Fibroblast of skin of right biceps (primary cell): ENCODE results near the gene CTNNA3.
"Not testable (repeated sequence)": the region's sequence is repeated elsewhere in the genome, so short reads cannot be mapped to it uniquely, and the experiment has no call there.

Experiments used
- DNase-seq: peaks from one replicate; pipeline ENCODE4 v3.0.0-alpha.2; 2013

The CTNNA3 gene

GRCh38 chr10:67492317-67493019 lies 203.5 kb downstream of the CTNNA3 start:
- no peak for DNase-seq

DNA sequence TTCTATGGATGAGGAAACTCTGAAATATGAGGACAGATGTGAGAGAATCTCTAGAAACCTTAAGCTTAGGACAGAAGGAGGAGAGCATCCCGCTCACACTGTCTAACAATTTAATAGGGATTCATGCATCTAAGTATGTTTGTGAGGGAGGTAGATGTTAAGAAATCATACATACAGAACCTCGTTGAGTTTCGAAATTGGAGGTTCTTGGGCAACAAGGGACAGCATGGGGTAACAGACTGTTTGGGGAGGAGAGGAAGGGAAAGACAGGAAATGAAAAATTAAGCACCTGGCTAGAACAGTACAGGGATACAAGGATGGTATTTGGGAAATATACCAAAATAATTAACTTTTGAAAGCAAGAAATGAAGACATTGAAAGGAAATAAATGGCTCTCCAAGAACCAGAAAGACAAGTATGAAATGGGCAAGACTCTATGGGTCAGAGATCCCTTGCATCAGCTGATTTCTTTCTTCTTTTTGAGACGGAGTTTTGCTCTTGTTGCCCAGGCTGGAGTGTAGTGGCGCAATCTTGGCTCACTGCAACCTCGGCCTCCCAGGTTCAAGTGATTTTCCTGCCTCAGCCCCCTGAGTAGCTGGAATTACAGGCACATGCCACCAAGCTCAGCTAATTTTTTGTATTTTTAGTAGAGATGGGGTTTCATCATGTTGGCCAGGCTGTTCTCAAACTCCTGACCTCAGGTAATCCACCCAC lies 207.9 kb downstream of the CTNNA3 start:
- no peak for DNase-seq

- no peak for DNase-seq
These were observed 208.8 kb downstream of the CTNNA3 start for GRCh38 chr10:67487199-67487598.

DNA sequence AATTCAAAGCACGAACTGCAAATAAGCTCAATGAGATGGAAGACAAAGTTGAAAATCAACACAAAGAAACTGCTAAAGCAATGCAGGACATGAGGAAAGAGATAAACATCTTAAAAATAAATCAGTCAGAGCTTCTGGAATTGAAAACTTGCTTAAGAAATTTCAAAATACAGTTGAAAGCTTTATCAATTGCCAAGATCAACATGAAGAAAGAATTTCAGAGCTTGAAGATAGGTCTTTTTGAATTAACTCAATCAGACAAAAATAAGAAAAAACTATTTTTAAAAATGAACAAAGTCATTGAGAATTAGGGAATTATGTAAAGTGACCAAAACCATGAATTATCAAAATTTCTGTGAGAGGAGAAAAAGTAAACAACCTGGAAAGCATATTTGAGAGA lies 218.1 kb downstream of the CTNNA3 start:
- DNase-seq: no peak

DNA sequence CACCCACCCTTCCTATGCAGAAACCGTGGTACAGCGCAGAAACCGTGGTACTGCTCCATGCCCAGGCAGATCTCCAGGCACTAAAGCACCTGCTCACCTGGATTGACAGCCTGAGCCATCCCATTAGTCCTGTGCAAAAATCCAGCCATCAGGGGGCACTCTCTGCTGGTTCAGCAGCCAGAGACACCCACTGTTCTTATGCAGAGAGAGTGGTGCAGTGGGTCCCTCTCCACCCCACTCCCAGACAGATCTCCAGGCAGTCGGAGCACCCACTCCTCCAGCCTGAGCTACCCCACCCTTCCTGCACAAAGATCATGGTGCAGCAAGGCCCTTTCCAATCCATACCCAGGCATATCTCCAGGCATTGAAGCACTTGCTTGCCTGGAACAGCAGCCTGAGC lies 219.8 kb downstream of the CTNNA3 start:
- no peak for DNase-seq

DNA sequence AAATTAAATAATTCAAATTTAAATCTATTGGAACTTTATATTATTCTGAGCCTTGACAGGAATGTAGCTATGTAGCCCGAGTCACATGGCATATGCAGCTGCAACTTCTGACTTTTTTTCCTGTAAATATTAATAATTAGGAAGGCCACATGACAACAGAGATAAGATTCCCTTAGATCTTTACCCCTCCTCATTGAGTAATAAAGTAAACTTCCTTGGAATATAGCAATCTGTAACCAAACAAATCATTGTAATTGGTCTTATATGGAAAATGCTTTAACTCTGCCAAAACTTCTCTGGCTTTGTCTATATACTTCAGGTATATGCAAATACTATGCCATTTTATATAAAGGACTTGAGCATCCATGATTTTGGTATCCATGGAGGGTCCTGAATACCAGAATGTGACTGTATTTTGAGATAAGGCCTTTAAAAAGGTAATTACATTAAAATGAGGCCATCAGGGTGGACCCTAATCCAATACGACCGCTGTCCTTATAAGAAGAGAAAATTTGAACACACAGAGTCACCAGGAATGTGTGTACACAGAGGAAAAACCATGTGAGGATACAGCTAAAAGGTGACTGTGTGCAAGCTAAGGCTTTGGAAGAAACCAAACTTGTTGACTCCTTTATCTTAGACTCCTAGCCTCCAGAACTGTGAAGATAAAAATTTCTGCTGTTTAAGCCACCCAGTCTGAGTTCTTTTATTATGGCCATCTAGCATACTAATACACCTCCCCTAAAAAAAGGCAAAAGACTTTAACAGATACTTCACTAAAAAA lies 222.0 kb downstream of the CTNNA3 start:
- DNase-seq: no peak

DNA sequence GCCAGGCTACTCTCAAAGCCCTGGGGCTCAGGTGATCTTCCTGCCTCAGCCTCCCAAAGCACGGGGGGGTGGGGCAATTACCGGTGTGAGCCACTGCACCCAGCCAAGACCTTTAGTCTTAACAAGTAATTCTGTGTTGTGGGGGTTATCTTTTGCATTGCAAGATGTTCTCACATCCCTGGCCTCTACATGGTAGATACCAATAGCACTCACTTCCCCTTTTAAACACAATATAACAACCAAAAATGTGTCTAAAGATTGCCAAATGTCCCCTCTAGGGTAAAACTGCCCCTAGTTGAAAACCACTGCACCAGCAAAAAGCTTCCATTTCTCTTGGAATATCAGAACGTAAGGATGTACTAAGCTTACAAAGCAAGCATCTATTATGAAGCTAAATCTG lies 225.0 kb downstream of the CTNNA3 start:
- no peak for DNase-seq

DNA sequence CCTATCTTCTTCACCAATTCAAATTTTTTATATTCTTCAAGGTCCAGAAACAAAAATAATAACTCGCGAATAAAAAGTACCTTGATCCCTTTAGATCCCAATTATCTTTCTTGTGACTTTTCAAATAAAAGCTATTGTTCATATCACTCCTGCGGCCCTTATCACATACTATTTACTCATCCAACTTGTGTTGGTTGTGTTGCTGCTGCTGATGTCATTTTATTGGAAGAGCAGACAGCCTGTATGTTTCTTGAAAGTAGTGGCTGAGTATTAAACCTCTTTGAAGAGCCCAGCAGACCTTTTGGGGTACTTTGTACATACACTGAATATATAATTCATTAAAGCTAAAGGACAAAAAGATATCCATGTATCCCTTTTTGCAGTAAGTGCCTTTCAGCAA lies 231.7 kb downstream of the CTNNA3 start:
- DNase-seq: no peak

DNA sequence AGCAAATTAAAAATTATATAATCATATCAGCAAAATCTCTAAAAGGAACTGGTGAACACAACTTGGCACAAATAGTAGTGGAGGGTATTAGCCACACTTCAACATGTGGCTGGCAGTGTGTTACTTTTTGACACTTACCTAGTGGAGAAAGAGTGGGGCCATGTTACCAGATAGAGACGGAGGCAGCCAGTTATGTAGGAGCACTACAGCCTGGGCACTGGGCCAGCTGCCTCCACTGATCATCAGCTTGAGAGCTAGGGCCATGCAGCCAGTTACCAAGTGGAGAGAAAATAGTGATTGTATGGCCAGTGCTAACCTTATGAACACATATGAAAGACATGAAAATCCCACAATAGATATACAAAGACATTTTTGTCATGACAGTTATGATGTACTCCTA lies 243.1 kb downstream of the CTNNA3 start:
- no peak for DNase-seq

DNA sequence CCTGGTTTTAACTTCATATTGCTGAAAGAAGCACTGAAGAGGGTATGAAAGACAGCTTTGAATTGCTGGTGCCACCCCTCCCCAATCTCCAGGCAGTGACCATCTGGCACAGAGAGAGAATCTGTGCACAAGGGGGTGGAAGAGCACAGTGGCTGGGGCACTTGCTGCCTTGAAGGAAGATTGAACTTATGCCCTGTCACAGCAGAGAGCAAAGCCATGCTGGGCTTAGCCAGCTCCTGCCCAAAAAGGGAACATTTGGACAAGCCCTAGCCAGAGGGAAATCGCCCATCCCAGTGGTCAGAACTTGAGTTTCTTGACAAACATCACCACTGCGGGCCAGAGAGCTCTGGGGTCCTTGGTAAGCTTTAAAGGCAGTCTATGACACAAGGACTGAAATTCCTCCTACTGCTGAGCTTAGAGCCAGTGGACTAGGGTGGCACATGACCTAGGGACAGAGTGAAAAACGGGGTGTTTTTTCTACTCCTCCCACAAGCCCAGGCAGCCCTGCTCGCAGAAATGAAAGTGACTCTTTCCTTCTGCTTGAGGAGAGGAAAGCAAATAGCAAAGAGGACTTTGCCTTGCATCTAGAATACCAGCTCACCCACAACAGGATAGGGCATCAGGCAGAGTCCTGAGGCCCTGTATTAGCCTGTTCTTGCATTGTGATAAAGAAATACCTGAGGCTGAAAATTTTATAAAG lies 257.2 kb downstream of the CTNNA3 start:
- no peak for DNase-seq

DNA sequence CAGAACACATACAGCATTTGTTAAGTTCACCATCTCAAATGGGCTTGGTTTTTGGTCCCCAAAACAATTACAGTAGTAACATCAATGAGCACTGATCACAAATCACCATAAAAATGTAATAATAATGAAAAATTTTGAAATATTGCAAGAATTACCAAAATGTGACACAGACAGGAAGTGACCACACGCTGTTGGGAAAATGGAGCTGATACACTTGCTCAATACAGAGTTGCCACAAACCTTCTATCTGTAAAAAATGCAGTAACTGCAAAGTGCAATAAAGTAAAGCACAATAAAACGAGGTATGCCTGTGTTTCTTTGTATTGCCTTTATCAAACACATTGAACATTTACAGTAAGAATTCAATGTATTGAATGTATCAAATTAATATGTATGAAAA lies 262.7 kb downstream of the CTNNA3 start:
- no peak for DNase-seq

DNA sequence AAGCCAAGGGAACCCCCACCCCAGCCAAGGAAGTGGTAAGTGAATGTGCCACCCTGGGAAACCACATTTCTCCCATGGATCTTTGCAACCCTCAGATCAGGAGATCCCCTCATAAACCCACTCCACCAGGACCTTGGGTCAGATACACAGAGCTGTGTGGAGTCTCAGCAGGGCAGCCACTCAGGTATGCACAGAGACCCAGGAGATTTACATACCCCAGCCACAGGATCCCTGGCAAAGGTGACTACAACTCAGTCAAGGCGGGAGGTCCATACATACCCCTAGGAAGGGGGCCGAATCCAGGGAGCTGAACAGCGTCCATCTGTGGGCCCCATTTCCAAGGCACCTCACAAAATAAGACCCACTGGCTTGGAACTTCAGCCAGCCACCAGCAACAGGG lies 293.4 kb downstream of the CTNNA3 start:
- DNase-seq: no peak

DNA sequence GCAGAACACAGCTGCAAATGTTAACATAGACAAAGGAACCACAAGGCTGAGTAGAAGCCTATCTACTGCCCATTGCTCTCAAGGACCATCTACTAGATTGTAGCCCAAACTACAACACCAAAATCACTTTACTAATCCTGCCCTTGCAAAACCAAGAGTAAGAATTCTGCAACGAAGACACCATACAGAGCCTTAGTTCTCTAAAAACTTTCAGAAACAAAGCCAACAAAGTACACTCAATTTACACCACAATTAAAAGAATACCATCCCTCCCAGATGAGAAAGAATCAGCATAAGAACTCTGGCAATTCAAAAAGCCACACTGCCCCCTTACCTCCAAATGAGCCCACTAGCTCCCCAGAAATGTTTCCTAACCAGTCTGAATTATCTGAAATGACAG lies 294.3 kb downstream of the CTNNA3 start:
- no peak for DNase-seq

DNA sequence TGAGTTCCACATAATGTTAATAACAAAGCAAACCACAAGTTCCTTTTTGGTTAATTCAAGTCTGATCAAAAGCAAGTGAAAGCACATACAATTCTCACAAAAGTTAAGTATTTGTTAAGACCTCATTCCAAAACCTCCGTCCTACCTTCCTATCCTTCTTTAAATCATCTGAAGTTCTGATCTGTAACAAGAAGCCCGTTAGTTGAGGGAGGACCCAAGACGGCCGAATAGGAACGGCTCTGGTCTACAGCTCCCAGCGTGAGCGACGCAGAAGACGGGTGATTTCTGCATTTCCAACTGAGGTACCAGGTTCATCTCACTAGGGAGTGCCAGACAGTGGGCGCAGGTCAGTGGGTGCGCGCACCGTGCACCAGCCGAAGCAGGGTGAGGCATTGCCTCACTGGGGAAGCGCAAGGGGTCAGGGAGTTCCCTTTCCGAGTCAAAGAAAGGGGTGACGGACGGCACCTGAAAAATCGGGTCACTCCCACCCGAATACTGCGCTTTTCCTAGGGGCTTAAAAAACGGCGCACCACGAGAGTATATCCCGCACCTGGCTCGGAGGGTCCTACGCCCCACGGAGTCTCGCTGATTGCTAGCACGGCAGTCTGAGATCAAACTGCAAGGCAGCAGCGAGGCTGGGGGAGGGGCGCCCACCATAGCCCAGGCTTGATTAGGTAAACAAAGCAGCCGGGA lies 309.0 kb downstream of the CTNNA3 start:
- DNase-seq: not testable (repeated sequence)

DNA sequence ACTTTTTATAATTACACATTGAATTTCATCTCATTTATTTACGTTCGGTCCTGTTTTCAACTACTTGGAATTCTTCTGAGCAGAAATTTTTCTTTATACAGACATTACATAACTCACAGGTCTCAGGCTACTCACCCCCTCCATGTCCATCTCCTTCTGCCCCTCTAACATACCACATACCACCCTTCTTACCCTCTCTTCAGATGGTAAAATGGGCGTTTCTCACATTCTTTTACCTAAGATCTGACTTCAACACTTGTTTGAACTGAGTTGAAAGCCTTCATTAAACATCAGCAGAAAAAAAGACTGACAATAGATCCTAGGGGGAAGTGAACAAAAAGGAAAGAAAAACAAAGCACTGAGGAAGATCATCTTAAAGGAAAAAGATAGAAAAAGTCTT lies 309.7 kb downstream of the CTNNA3 start:
- DNase-seq: no peak

DNA sequence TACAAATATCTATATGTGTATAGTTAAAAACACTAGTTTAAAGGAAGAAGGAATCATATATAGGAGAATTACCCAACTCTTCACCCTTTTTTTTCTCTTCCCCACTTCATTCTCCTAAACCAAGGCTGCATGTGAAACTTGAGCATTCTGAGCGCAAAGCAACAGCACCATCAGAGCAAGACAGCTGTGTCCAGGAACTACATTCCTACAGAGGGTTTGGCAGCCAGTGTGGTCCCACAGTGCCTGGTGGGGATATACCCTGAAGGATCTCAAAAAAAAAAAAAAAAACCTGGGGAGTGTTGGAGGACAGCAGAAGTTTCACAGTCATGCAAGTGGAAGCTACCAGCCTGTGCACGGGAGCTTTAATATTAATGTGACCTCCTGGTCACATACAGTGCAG lies 310.4 kb downstream of the CTNNA3 start:
- DNase-seq: no peak

DNA sequence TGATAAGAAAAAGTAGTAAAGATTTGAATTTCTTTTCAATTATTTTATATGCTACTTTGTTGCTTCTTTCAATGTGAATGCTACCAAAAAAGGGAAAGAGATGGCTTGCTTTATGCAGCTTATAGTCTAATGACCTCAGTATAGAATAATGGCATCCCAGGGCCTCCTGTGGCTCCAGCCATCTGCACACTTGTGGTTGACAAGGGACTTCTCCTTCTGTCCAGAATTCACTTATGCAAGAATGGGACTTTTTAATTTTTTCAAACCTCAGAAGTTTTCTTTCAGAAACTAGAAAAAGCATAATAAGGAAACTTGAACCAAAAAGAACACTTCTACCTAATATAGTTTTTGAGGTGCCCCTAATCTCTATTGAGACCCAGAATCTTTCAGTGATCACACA lies 310.9 kb downstream of the CTNNA3 start:
- no peak for DNase-seq

GRCh38 chr10:67331121-67331910 lies 364.7 kb downstream of the CTNNA3 start:
- no peak for DNase-seq

GRCh38 chr10:67327626-67328535 lies 368.1 kb downstream of the CTNNA3 start:
- DNase-seq: no peak

DNA sequence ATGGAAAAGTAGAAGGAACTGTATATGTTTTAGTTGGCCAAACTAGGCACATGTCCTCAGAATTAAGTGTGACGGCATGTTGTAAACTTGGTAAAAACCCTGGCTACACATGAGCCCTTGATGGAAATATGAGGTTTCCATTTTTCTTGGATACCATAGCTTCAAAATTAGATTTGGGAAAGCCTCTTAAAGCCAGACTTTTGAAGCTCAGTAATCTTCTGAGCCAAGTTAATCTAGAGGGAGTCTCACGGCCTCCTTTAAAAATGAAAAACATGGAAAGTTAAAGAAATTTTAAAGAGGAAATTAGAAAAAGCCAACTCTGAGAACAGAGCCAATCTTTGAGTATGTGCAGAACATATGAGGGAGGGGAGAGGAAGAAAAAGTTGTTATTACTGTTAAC lies 376.0 kb downstream of the CTNNA3 start:
- no peak for DNase-seq

- DNase-seq: no peak
These were observed 387.1 kb downstream of the CTNNA3 start for GRCh38 chr10:67308912-67309311.
